WTC11 (cell line): Measurements from ENCODE around the gene TOM1L2. TPM values are rescaled to one million over a fixed set of nuclear protein-coding genes. Genes with fewer than 3 reads are reported as not detected.
A peak's percentile ranks its signal among the peaks of the same experiment; 100 is the strongest.

ENCODE experiments used
- ATAC-seq: fragments of 200-7000 bp; cut with Tn5 transposase; 2 replicates; pipeline ENCODE4 v1.10.0; 2021; ENCODE audit warnings: mild to moderate bottlenecking, moderate library complexity
- CTCF ChIA-PET: fragments of 300-600 bp; sonication (Branson Sonifier 250); formaldehyde crosslinking; loops from one replicate; lab custom pipeline; 2021; ENCODE audit warnings: antibody characterized with exemption; lab: Charles Lee
- POLR2A ChIA-PET: fragments of 350-600 bp; sonication (Branson Sonifier 250); formaldehyde crosslinking; loops from one replicate; lab custom pipeline; 2021; ENCODE audit warnings: antibody characterized with exemption; lab: Charles Lee
- DNase-seq: peaks from one replicate; pipeline ENCODE4 v3.0.0; 2021; ENCODE audit warnings: low spot score
- H3K27ac Mint-ChIP-seq: 2 replicates; pipeline ENCODE4 v1.8.0; 2021; ENCODE audit warnings: mixed read lengths
- H3K27me3 Mint-ChIP-seq: 2 replicates; pipeline ENCODE4 v1.8.0; 2021; ENCODE audit warnings: low read depth, mild to moderate bottlenecking, moderate library complexity, mixed read lengths
- H3K36me3 Mint-ChIP-seq: 2 replicates; pipeline ENCODE4 v1.8.0; 2021; ENCODE audit warnings: mixed read lengths
- H3K4me1 Mint-ChIP-seq: 2 replicates; pipeline ENCODE4 v1.8.0; 2022; ENCODE audit warnings: mixed read lengths
- H3K4me3 Mint-ChIP-seq: 2 replicates; pipeline ENCODE4 v1.8.0; 2021; ENCODE audit warnings: mild to moderate bottlenecking, moderate library complexity, mixed read lengths
- H3K9me3 Mint-ChIP-seq: 2 replicates; pipeline ENCODE4 v1.8.0; 2021; ENCODE audit warnings: mixed read lengths
- ATF6 ChIP-seq: sonication (generic); formaldehyde crosslinking; IDR thresholded peaks from 2 replicates; pipeline ENCODE4 v1.8.1; 2023; ENCODE audit warnings: mild to moderate bottlenecking, missing genetic modification reagents
- JAZF1 ChIP-seq: fragments of 250-450 bp; sonication (Bioruptor Pico); IDR thresholded peaks from 2 replicates; pipeline ENCODE4 v1.9.0; 2021; ENCODE audit warnings: moderate library complexity, mild to moderate bottlenecking, inconsistent platforms
- MAX ChIP-seq: sonication (generic); formaldehyde crosslinking; IDR thresholded peaks from 2 replicates; pipeline ENCODE4 v1.8.0; 2022; ENCODE audit warnings: mild to moderate bottlenecking, missing genetic modification reagents
- NFE2L1 ChIP-seq: sonication (generic); formaldehyde crosslinking; IDR thresholded peaks from 2 replicates; pipeline ENCODE4 v1.8.1; 2023; ENCODE audit warnings: missing genetic modification reagents
- NR3C1 ChIP-seq: sonication (generic); formaldehyde crosslinking; conservative IDR thresholded peaks from 2 replicates; pipeline ENCODE4 v1.8.1; 2023; ENCODE audit warnings: low read depth, mild to moderate bottlenecking, missing genetic modification reagents
- OVOL2 ChIP-seq: fragments of 250-450 bp; sonication (Bioruptor Pico); IDR thresholded peaks from 2 replicates; pipeline ENCODE4 v1.9.0; 2021; ENCODE audit warnings: mild to moderate bottlenecking, borderline replicate concordance
- PRRX2 ChIP-seq: fragments of 250-450 bp; sonication (Bioruptor Pico); IDR thresholded peaks from 2 replicates; pipeline ENCODE4 v1.8.0; 2021; ENCODE audit warnings: mild to moderate bottlenecking
- SMAD4 ChIP-seq: sonication (generic); formaldehyde crosslinking; IDR thresholded peaks from 2 replicates; pipeline ENCODE4 v1.8.0; 2022; ENCODE audit warnings: mild to moderate bottlenecking, missing genetic modification reagents
- TEAD4 ChIP-seq: sonication (generic); formaldehyde crosslinking; IDR thresholded peaks from 2 replicates; pipeline ENCODE4 v1.8.0; 2022; ENCODE audit warnings: mild to moderate bottlenecking, missing genetic modification reagents
- ZBTB21 ChIP-seq: sonication (generic); formaldehyde crosslinking; IDR thresholded peaks from 2 replicates; pipeline ENCODE4 v1.8.1; 2023; ENCODE audit warnings: mild to moderate bottlenecking, missing genetic modification reagents, borderline replicate concordance
- ZNF232 ChIP-seq: sonication (generic); formaldehyde crosslinking; IDR thresholded peaks from 2 replicates; pipeline ENCODE4 v1.8.0; 2022; ENCODE audit warnings: mild to moderate bottlenecking, missing genetic modification reagents
- ZNF423 ChIP-seq: fragments of 250-450 bp; sonication (Bioruptor Pico); IDR thresholded peaks from 2 replicates; pipeline ENCODE4 v2.1.2; 2022; ENCODE audit warnings: mild to moderate bottlenecking, moderate library complexity
- total RNA-seq: library from RNA; stranded (reverse); gene quantifications from 3 replicates; pipeline ENCODE4 v1.2.3, GENCODE V29; 2021

TOM1L2 gene
- total RNA-seq, 1 experiment from 2014 or later = 6.4 TPM

- Mint-ChIP-seq H3K27me3 (no peaks in the 10 kb centered on the region), H3K4me3 (no peak overlapping the region), H3K4me1 (peaks cover 56% of the 10 kb centered on the region), H3K27ac (no peak overlapping the region), H3K9me3 (no peaks in the 10 kb centered on the region), H3K36me3 (no peaks in the 10 kb centered on the region)
- ChIA-PET CTCF (interaction anchor here (1.0 to 7.9 kb wide), 24 partner anchors 10 to 186 kb away, joined by 3 to 122 read pairs (median 6); partner anchors contain the start of gene SREBF1), POLR2A (interaction anchor here (1.0 kb wide), 1 partner anchor 52 kb away, joined by 4 read pairs; no protein-coding TSS in a partner anchor)
- TF ChIP-seq ZBTB21 (CRISPR knock-in tag) = no peak
- no peak for DNase-seq
- ATAC-seq = no peak
Measured at GRCh38 chr17:17887752-17888304, 84.4 kb downstream of the TOM1L2 start.

GRCh38 chr17:17886726-17887125 is 85.5 kb downstream of the TOM1L2 start:
- H3K9me3 Mint-ChIP-seq = no peaks in the 10 kb centered on the region
- POLR2A ChIA-PET = no interaction called here

GRCh38 chr17:17886226-17886625 is 86.0 kb downstream of the TOM1L2 start:
- no peak for DNase-seq
- Mint-ChIP-seq H3K4me1 (peaks cover 66% of the 10 kb centered on the region), H3K27me3 (no peaks in the 10 kb centered on the region), H3K4me3 (no peak overlapping the region), H3K27ac (no peak overlapping the region), H3K36me3 (no peaks in the 10 kb centered on the region), H3K9me3 (no peaks in the 10 kb centered on the region)
- ChIA-PET POLR2A (no interaction called here), CTCF (interaction anchor here (0.6 to 3.9 kb wide), 5 partner anchors 9 to 74 kb away, joined by 3 to 37 read pairs (median 5); no protein-coding TSS in a partner anchor)
- ATAC-seq = no peak
- no peak for TF ChIP-seq PRRX2 (CRISPR knock-in tag)
- TF ChIP-seq TEAD4 (CRISPR knock-in tag) = no peak
- TF ChIP-seq ATF6 (CRISPR knock-in tag) = no peak
- TF ChIP-seq, all 79 proteins: peak for 0

More at GRCh38 chr17:17886726-17887125, 85.5 kb downstream of the TOM1L2 start:
- CTCF ChIA-PET = interaction anchor here (1.6 to 4.7 kb wide), 3 partner anchors 18 to 74 kb away, joined by 5 to 37 read pairs (median 36); no protein-coding TSS in a partner anchor
- Mint-ChIP-seq H3K27ac (no peak overlapping the region), H3K36me3 (no peaks in the 10 kb centered on the region), H3K4me3 (no peak overlapping the region), H3K4me1 (peaks cover 62% of the 10 kb centered on the region), H3K27me3 (no peaks in the 10 kb centered on the region)
- ATAC-seq = no peak
- TF ChIP-seq OVOL2 (CRISPR knock-in tag) (no peak), NFE2L1 (CRISPR knock-in tag) (no peak), JAZF1 (no peak), NR3C1 (CRISPR knock-in tag) (no peak), ZNF232 (CRISPR knock-in tag) (no peak)
- DNase-seq = no peak

GRCh38 chr17:17884391-17885357 is 87.5 kb downstream of the TOM1L2 start:
- CTCF ChIA-PET = interaction anchor here (0.6 to 3.9 kb wide), 17 partner anchors 14 to 149 kb away, joined by 3 to 37 read pairs (median 5); partner anchors contain the start of genes DRC3, SREBF1 and TOM1L2
- POLR2A ChIA-PET = interaction anchor here (0.6 to 1.2 kb wide), 2 partner anchors 47 to 48 kb away, joined by 3 read pairs; partner anchors contain the start of gene SREBF1
- H3K4me3 Mint-ChIP-seq = no peak overlapping the region
- DNase-seq = peak; percentile 47
- peak overlapping the region; percentile 61 for H3K27ac Mint-ChIP-seq
- H3K4me1 Mint-ChIP-seq = peaks cover 62% of the 10 kb centered on the region
- ATAC-seq = no peak
- H3K27me3 Mint-ChIP-seq = no peaks in the 10 kb centered on the region; the same call in 1 of the 2 replicates
- no peaks in the 10 kb centered on the region for H3K36me3 Mint-ChIP-seq
- H3K9me3 Mint-ChIP-seq = no peaks in the 10 kb centered on the region
- no peak for TF ChIP-seq PRRX2 (CRISPR knock-in tag)
- 0 out of 2 replicates have a peak, but pooled peaks have one; percentile 38 for TF ChIP-seq MAX
- TF ChIP-seq ZNF423 (CRISPR knock-in tag) = peak; percentile 31; the same call in 1 of the 2 replicates
- TF ChIP-seq SMAD4 (CRISPR knock-in tag) = no peak
